ENCODE results near the gene SPOCK2.

GRCh38 chr10:72009425-72010081 lies 78.8 kb downstream of the SPOCK2 start:
- TF ChIP-seq CTCF (conservative IDR thresholded peaks at IDR 0.05) (no peak), ZFX (IDR thresholded peaks at IDR 0.05) (no peak)
